Smooth muscle cell (in vitro differentiated cells): ENCODE results near the gene ANKLE1. TPM values are rescaled to one million over a fixed set of nuclear protein-coding genes. Genes with fewer than 3 reads are reported as not detected.

Experiments used
- DNase-seq: peaks from one replicate; lab custom pipeline; 2025; ENCODE audit not compliant: unreplicated experiment; lab: John Stamatoyannopoulos, UW
- H2AFZ ChIP-seq: fragments of 200-600 bp; sonication (generic); 2 replicates; pipeline ENCODE4 v1.6.0; 2016; ENCODE audit warnings: antibody characterized with exemption, low read depth, mild to moderate bottlenecking
- H3F3A ChIP-seq: fragments of 200-600 bp; sonication (generic); 2 replicates; pipeline ENCODE4 v1.6.0; 2017; ENCODE audit warnings: antibody characterized with exemption, low read depth
- H3K27ac ChIP-seq: fragments of 200-600 bp; sonication (generic); 2 replicates; pipeline ENCODE4 v1.5.1; 2016; ENCODE audit warnings: low read depth, mild to moderate bottlenecking
- H3K27me3 ChIP-seq: fragments of 200-600 bp; sonication (generic); 2 replicates; pipeline ENCODE4 v1.6.1; 2016; ENCODE audit warnings: low read depth, mild to moderate bottlenecking
- H3K36me3 ChIP-seq: fragments of 200-600 bp; sonication (generic); 2 replicates; pipeline ENCODE4 v1.5.1; 2016; ENCODE audit warnings: low read depth
- H3K4me1 ChIP-seq: fragments of 200-600 bp; sonication (generic); 2 replicates; pipeline ENCODE4 v1.5.1; 2016; ENCODE audit warnings: low read depth
- H3K4me2 ChIP-seq: fragments of 200-600 bp; sonication (generic); 2 replicates; pipeline ENCODE4 v1.6.0; 2016; ENCODE audit warnings: mild to moderate bottlenecking
- H3K4me3 ChIP-seq: fragments of 200-600 bp; sonication (generic); 2 replicates; pipeline ENCODE4 v1.5.1; 2016; ENCODE audit warnings: mild to moderate bottlenecking
- H3K79me2 ChIP-seq: fragments of 200-600 bp; sonication (generic); 2 replicates; pipeline ENCODE4 v1.6.0; 2016; ENCODE audit warnings: low read depth, mild to moderate bottlenecking
- H3K9ac ChIP-seq: fragments of 200-600 bp; sonication (generic); 2 replicates; pipeline ENCODE4 v1.6.0; 2016; ENCODE audit warnings: low read depth
- H3K9me3 ChIP-seq: fragments of 200-600 bp; sonication (generic); replicated peaks from 2 replicates; pipeline ENCODE4 v1.5.1; 2016; ENCODE audit warnings: low read depth
- H4K20me1 ChIP-seq: fragments of 200-600 bp; sonication (generic); 2 replicates; pipeline ENCODE4 v1.6.0; 2016; ENCODE audit warnings: low read depth
- WGBS: methylation state at CpG from one replicate; pipeline ENCODE4 v1.1.7; 2016; ENCODE audit warnings: low lambda C conversion rate; 5-methylcytosine and 5-hydroxymethylcytosine counted together
- polyA plus RNA-seq: library from polyadenylated mRNA; unstranded; fragments of >200 nt; fragmentation: Nextera tagmentation; extraction: Ambion mirVana; gene quantifications from 2 replicates; pipeline ENCODE4 v1.2.1, GENCODE V29; 2016
- total RNA-seq: library from RNA; depleted of rRNA; stranded (reverse); fragments of >200 nt; gene quantifications from 2 replicates; pipeline ENCODE4 v1.2.3, GENCODE V29; 2014
- TF ChIP-seq, protein P1 (sequence below): fragments of 200-600 bp; sonication (generic); IDR thresholded peaks from 2 replicates; pipeline ENCODE4 v1.5.1; 2017; ENCODE audit warnings: borderline replicate concordance, mild to moderate bottlenecking, antibody characterized with exemption; ENCODE audit not compliant: insufficient read depth, poor library complexity, severe bottlenecking

ANKLE1 gene
- total and polyA plus RNA-seq, 2 experiments from 2014 or later: 0.36 to 0.61 TPM

GRCh38 chr19:17235300-17235970 lies 46.3 kb upstream of the ANKLE1 start:
- Histone ChIP-seq H3K79me2 (peaks cover 41% of the 10 kb centered on the region), H3K9ac (no peak overlapping the region)

DNA sequence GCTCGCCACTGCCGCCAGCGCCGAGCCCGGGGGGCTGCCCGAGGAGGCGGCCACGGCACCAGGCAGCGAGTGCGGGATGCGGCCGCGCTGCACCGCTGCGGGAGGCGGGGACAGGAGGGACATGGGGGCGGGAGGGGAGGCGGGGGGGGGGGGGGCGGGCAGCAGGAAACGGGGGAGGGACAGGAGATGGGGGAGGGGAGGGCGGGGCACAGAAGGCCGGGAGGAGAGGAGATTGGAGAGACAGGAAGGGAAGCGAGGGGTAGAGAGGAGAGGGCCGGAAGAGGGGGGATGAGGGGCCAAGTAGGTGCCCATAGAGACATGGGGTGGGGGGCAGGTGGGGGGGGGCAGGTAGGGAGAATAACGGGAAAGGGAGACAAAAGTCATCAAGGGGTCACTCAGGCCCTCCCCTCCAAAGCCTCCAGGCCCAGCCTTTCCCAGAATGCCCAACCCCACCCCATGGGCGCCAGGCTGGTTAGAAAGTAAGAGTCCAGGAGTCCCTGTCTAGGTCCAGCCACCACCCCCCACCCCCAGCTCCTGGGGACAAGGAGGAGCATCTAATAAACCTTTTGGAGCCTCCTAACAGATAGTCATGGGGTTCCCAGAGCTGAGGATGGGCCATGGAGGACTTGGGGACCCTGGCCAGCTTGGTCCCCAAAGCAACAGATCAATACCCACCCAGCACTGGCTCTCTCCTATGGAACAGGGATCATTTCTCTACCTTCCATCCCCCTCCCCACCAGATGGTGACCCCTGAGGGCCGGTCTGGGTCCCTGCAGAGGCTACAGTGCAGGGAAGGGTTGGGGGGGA lies 45.5 kb upstream of the ANKLE1 start:
- H3K9ac ChIP-seq: no peak overlapping the region
- DNase-seq: no peak
- H2AFZ ChIP-seq: no peak overlapping the region
- 18% methylated on average over 5 of the region's 27 CpGs for WGBS
- TF ChIP-seq, protein P1, sequence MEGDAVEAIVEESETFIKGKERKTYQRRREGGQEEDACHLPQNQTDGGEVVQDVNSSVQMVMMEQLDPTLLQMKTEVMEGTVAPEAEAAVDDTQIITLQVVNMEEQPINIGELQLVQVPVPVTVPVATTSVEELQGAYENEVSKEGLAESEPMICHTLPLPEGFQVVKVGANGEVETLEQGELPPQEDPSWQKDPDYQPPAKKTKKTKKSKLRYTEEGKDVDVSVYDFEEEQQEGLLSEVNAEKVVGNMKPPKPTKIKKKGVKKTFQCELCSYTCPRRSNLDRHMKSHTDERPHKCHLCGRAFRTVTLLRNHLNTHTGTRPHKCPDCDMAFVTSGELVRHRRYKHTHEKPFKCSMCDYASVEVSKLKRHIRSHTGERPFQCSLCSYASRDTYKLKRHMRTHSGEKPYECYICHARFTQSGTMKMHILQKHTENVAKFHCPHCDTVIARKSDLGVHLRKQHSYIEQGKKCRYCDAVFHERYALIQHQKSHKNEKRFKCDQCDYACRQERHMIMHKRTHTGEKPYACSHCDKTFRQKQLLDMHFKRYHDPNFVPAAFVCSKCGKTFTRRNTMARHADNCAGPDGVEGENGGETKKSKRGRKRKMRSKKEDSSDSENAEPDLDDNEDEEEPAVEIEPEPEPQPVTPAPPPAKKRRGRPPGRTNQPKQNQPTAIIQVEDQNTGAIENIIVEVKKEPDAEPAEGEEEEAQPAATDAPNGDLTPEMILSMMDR: no peak
- no peaks in the 10 kb centered on the region for H3K36me3 ChIP-seq
- H3K4me1 ChIP-seq: peaks cover 4% of the 10 kb centered on the region
- H3K9me3 ChIP-seq: no peaks in the 10 kb centered on the region
- no peaks in the 10 kb centered on the region for H3K27me3 ChIP-seq
- peaks cover 34% of the 10 kb centered on the region for H3F3A ChIP-seq
- H3K27ac ChIP-seq: no peak overlapping the region
- H3K4me3 ChIP-seq: peak overlapping the region; percentile 52
- peaks cover 90% of the 10 kb centered on the region for H4K20me1 ChIP-seq
- H3K4me2 ChIP-seq: peak overlapping the region; percentile 90
- H3K79me2 ChIP-seq: peaks cover 48% of the 10 kb centered on the region

More at GRCh38 chr19:17235300-17235970, 46.3 kb upstream of the ANKLE1 start:
- peak; percentile 34 for DNase-seq
- TF ChIP-seq, protein P1: peak; percentile 25
- Histone ChIP-seq H4K20me1 (peaks cover 83% of the 10 kb centered on the region), H3K4me2 (peak overlapping the region; percentile 90), H3K4me1 (peaks cover 4% of the 10 kb centered on the region), H2AFZ (no peak overlapping the region), H3K4me3 (peak overlapping the region; percentile 52), H3K9me3 (no peaks in the 10 kb centered on the region), H3K27ac (no peak overlapping the region), H3K27me3 (no peaks in the 10 kb centered on the region), H3F3A (peaks cover 30% of the 10 kb centered on the region), H3K36me3 (no peaks in the 10 kb centered on the region)
- WGBS: 11% methylated on average over 53 of the region's 80 CpGs

DNA sequence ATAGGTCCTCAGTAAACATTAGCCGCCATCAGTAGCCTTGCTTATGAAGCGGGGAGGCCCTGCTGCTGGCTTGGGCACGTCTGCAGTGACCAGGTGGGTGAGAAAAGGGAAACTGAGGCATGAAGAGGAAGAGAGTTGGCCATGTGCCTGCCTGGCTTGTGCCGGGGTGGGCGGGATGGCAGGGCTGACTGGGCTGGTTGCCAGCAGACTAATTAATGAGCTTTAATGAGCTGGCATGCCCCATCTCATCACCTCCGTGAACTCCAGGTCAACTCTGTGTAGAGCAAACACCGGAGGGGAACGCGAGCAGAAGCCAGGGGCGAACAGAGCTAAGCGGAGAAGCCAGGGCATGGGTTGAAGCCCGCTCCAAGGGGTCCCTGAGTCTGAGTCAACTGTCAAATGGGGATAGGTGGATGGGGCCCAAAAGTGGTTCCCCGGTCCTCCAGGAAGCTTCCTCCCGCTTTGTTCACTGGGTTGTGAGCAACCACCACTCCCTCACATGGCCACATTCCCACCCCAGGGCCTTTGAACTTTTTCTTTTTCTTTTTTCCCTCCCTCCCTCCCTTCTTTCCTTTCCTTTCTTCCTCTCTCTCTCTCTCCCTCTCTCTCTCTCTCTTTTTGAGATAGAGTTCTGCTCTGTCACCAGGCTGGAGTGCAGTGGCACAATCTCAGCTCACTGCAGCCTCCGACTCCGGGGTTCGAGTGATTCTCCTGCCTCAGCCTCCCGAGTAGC lies 44.7 kb upstream of the ANKLE1 start:
- H3K9ac ChIP-seq: no peak overlapping the region
- TF ChIP-seq, protein P1: no peak
- H3K4me2 ChIP-seq: no peak overlapping the region
- H3K4me1 ChIP-seq: peaks cover 4% of the 10 kb centered on the region
- H4K20me1 ChIP-seq: peaks cover 96% of the 10 kb centered on the region
- H2AFZ ChIP-seq: no peak overlapping the region
- H3K79me2 ChIP-seq: peaks cover 56% of the 10 kb centered on the region
- DNase-seq: no peak
- peaks cover 34% of the 10 kb centered on the region for H3F3A ChIP-seq
- H3K27ac ChIP-seq: no peak overlapping the region
- WGBS: 95% methylated on average over 18 of the region's 18 CpGs
- no peaks in the 10 kb centered on the region for H3K36me3 ChIP-seq
- no peaks in the 10 kb centered on the region for H3K9me3 ChIP-seq
- no peaks in the 10 kb centered on the region for H3K27me3 ChIP-seq
- H3K4me3 ChIP-seq: no peak overlapping the region
